AG20443 (cell line): ENCODE results near the gene SCN4A.
"Not testable (repeated sequence)": the region's sequence is repeated elsewhere in the genome, so short reads cannot be mapped to it uniquely, and the experiment has no call there.

Experiments
- DNase-seq: peaks from one replicate; pipeline ENCODE4 v3.0.0; 2012; ENCODE audit warnings: low spot score, mixed read lengths

Gene SCN4A

DNA sequence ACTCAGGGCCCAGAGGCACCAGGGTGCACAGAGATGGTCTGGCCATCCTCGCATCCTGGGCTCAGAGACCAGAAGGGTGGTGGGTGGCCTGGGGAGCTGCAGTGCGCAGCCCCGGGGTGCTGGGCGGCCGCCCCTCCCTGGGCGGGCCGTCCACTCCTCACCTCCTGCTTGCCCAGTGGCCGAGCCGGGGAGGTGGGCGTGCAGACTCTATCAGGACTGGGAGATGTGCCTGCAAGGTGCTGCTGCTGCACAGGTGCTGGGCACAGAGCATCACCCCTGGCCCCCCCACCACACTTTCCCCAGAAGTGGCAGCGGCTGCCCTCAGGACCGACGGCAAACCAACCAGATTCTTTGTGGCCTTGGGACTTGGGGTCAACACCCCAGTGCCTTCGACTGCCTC is at the start of gene SCN4A:
Gene SCN4A (minus strand): TSS at position 123 of the 400 bp plus-strand sequence. CDS start 77 bp downstream, at position 46.
- DNase-seq = no peak

DNA sequence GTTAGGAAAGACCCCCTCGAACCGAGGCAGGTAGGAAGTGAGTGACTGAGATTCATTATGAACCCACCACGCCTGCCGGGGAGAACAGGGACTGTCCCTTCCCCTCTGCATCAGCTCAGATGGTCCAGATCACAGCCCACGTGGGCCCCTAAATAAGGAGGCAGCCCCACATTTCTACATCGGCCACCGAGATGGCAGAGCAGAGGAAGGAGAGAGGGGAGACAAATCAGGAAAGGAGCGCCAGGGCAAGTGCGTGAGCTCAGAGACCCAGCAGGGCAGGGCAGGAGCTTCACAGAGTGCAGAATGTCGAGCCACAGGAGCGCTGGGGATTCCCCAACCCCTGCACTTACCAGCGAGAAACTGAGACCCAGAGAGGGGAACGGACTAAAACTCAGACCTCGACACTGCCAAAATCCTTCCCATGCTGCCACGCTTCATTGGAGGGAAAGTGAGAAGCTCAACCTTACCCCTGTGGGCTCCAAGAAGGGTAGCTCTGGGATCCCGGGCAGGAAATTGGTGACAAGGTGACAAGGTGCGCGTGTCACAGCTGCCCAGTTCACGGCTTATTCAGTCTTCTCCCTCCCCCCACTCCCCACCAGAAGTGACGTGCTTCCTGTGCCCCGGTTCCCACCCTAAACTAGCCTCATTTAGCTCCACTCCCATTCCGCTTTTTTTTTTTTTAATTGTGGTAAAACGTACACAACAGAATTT is 47.5 kb upstream of the SCN4A start, which contains the start of gene ICAM2:
Gene ICAM2 (minus strand): TSS at position 578 of the 711 bp plus-strand sequence. CDS start 13,942 bp downstream, outside the sequence.
- peak; percentile 17 for DNase-seq

DNA sequence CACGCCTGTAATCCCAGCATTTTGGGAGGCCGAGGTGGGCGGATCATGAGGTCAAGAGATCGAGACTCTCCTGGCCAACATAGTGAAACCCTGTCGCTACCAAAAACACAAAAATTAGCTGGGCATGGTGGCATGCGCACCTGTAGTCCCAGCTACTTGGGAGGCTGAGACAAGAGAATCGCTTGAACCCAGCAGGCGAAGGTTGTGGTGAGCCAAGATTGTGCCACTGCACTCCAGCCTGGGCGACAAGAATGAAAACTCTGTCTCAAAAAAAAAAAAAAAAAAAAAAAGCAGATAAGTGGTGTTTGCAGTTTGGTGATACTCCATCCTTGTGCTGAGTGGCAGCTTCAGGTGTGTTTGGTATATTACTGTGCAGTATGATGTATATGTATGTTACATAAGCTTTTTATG is 46.8 kb upstream of the SCN4A start:
- not testable (repeated sequence) for DNase-seq

DNA sequence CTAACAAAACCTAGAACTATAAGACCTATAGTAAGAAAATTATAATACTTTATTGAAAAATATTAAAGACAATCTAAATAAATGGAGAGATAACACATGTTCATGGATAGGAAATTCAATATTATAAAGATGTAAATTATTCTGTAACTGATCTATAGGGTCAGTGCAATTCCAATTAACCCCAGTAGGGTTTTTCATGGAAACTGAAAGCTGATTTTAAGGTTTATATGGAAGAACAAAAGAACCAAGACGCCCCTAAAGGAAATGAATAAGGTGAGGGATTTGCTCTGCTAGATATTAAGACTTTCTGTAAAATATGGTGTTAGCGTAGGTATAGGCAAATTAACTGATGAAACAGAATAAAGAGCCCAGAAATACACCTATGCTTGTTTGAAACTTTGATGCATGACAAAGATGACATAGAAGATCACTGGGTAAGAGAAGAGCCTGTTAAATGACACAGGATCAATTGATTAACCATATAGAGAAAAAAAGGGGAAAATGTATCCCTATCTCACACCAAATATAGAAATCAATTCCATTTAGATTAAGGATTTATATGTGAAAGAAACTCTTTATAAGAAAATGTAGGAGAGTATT is 44.8 kb upstream of the SCN4A start:
- no peak for DNase-seq

DNA sequence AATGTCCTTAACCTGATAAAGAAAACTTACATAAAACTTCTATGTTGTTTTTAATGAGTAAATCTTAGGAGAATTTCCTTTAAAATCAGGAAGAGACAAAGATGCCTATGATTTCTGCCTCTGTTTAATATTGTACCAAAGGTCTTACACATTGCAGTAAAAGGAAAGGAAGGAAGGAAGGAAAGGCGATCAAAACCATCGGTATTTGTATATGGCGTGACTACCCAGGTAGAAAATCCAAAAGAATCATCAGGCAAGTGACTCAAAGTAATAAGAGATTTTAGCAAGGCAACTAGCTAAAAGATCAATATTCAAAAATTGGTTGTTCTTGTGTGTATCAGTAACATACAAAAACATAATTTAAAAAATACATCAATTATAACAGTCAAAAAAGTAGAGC is 44.3 kb upstream of the SCN4A start:
- no peak for DNase-seq

DNA sequence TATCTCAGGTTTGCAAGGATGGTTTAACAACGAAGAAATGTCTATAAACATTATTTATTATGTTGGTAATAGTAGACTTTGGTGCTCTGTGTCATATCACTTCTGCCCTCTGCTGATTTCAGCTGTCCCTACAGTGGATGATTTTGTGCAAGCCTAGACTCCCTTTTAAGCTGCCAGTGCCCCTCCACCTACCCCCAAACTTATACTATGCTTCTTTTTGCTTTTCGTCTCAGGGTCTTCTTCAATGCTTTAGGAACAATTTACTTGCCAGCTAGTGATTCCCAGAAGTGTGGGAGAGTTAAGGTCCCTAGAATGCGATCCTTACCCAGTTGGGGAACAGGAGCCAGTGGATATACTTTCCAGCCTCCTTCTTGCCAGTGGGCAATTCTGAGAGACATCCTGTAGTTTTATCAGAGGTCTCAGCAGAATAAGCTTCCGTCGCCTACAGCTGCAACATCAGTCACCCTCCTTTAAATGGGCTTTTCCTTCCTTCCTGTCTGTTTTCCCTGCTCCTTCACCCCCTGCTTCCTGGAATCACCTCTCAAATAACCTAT is 43.6 kb upstream of the SCN4A start:
- no peak for DNase-seq

DNA sequence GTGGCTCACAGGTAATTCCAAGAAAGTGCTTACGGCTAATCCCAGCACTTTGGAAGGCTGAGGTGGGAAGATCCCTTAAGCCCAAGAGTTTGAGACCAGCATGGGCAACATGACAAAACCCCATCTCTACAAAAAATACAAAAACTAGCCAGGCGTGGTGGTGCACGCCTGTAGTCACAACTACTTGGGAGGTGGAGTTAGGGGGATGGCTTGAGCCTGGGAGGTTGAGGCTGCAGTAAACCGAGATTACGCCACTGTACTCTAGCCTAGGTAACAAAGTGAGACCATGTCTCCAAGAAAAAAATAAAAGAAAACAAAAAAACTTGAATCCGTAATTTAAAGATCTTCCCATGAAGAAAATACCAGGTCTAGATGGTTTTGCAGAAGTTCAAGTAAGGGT is 42.7 kb upstream of the SCN4A start:
- no peak for DNase-seq

DNA sequence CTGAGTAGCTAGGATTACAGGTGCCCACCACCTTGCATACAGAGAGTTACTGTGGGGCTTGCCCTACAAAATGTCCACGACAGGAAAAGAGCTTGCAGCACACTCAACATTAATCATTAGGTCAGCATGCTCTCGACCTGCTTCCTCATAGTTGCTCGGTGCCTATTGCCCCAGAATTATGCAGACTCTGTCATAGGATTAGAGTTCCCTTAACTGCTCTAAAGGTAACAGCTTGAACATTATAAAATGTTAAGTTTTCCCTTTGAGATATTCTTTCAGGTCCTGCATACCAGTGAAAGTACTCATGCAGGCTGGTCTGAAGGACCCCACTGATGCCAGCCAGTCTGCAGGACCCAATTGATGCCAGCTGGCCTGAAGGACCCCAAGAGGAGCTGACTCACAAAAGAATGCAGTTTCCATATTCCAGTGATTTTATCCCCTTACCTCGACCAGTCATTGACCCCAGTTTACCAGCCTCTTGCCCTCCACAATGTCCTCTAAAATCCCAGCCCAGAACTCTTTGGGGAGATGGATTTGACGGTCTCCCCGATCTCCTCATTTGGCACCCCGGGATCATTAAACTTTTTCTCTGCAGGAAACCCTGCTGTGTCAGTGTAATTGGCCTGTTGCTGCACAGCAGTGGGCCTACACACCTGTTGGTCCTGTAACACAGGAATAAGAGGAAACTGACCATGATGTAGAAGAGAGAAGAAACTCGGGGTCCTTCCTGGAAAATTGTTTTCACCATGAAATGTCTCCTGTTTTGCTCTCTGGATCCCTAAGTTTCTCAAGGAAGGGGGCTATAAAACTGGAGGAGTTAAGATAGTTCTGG is 37.1 kb upstream of the SCN4A start:
- peak; percentile 19 for DNase-seq

DNA sequence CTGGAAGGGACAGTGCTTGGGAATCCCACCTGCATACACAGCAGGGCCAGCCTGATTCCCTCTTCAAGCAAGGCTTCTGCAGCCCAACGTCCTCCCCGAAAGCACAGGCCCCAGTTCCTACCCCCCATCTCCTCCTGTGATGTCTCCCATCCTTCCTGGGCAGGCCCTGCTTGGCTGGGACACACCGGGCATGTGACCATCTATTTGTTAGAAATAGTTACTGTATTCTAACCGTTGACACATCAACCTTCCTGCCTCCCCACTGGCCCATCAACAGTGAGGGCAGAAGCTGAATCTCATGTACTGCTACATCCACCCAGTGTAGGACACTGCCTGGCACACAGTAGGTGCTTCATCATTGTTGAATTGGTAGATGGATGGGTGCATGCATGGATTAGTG is 36.1 kb upstream of the SCN4A start:
- DNase-seq = peak; percentile 7

DNA sequence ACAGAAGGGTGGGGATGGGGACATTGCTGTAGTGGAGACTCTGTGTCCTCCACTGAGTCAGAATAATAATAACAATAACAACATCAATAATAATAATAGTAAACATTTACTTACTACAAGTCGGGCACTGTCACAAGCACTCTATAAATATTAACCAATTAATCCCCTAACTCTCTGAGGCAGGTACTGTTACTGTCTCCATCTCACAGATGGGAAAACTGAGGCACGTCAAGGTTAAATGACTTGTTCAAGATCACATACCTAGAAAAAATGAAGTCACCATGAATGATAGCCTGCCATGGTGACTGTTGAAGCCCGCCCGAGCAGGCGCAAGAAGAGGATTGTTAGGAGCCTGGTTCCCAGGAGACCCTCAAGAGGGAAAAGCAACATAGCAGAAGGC is 35.6 kb upstream of the SCN4A start:
- DNase-seq = no peak

DNA sequence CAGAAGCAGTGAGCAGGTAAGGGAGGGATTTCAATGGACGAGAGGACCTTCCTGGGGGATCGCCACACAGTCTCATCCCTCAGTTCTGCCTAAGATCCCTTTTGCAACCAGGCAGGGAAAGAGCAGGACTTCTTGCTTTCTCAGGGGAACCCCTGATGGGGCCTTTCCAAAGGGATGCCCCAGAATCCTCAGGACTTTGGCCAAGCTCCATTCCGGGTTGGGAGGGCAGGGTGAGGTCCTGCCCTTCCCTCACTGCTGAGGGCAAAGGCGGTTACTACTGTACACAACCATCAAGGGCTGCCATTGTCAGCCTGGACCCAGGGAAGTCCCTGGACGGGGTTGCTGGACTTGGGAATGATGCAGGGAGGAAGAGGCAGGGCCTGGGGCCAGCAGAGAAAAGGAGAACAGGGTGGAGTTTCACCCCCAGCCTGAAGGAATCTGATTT is 35.1 kb upstream of the SCN4A start:
- DNase-seq = no peak

DNA sequence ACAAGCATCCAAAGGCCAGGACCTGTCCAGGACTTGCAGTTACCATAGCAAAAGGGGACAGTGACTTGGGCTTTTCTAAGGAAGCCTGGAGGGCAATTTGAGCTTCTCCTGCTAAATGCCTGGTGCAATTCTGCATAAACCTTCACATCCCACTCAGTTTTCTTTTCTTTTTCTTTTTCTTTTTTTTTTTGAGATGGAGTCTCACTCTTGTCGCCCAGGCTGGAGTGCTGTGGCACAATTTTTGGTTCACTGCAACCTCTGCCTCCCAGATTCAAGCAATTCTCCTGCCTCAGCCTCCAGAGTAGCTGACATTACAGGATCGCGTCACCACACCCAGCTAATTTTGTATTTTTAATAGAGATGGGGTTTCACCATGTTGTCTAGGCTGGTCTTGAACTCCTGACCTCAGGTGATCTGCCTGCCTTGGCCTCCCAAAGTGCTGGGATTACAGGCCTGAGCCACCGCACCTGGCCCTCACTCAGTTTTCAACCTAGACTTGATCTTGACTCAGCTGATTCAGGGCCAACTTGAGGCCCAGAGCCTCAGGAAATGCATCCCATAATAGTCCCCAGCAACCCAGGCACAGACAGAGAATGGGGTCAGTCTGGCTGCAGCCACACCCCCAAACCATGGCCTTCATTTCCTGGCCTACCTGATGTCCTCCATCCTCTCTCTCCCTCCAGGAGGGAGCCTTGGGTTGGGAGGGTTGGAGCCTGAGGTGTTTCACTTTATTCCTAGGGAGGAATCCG is 34.5 kb upstream of the SCN4A start:
- DNase-seq = not testable (repeated sequence)

DNA sequence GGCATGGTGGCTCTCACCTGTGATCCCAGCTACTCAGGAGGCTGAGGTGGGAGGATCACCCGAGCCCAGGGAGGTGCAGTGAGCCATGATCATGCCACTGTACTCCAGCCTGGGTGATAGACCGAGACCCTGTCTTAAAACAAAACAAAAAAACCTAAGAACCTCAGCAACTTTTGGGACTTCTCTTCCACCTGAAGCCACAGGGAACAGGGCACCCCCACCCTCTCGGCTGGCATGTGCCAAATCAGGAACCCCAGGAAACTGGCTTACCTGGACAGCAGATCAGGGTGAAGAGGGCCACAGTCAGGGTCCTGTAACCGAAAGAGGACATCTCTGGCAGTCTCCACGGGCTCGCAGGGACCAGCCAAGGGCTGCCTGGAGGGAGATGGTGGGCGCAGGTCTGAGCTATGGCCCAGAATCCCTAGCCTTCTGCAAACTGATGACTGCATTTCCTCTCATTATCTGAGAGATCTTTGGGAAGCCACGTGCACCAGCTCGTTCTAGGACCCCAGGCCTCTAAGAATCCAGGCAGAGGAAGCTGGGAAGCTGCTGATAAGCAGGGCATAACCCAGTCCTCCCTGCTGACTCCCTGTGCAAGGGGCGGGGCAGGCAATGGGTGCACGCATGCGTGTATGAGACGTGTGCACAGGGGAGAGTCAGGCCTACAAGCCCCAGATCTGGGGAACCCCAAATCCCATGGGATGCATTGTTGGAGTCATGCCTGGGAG is 33.8 kb upstream of the SCN4A start:
- DNase-seq = peak; percentile 63

DNA sequence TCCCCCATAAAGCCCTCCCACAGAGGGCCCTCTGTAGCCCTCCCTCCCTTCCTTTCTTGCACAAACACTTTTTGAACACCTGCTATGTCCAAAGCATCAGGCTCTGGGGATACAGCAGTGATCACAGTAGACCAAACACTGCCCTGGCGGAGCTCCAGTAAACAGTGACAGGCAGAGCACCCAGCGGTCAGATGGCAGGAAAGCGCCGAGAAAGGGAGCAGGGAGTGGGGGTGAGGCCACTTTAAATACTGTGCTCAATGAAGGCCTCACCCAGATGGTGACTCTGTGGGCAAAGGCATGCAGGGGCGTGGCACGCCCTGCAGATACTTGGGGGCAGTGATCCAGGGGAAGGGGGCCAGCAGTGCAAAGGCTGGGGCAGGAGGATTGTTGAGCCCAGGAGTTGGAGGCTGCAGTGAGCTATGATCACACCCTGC is 33.0 kb upstream of the SCN4A start:
- DNase-seq = peak; percentile 52

DNA sequence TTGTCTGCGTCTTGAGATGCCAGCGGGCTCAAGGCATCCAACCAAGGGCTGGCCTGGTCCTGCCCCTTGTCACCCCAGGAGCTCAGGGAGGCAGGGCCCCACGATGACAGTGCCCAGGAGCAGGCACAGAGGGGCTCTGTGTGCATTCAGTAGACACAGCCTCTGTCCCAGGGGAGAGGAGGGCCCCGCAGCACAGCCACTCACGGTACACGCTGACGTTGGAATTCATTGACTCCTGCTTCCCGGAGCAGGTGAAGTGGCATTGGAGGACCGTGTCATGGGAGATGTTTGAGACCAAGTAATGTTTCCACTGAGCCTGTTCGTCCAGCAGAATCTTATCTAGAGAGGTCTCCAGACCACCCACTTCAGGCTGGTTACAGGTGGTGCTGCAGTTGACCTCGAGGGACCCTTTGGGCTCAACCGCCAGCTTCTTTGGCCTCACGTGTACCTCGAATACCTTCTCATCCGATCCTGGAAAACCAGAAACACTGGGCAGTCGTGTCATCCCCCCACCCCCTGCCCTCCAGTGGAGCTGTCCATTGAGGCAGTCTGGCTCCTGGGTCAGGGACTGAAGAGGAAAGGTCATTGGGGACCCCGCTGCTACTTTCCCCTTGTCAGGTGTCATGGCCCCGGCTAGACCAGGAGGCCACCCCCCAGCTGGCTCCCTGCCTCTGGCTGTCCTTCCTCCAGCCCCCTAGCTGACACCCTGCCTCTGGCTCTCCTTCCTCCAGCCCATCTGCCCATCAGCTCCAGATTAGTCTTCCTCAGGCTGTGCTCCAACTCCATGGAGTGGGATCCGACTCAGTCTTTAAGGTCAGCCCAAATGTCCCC is 32.4 kb upstream of the SCN4A start:
- no peak for DNase-seq

DNA sequence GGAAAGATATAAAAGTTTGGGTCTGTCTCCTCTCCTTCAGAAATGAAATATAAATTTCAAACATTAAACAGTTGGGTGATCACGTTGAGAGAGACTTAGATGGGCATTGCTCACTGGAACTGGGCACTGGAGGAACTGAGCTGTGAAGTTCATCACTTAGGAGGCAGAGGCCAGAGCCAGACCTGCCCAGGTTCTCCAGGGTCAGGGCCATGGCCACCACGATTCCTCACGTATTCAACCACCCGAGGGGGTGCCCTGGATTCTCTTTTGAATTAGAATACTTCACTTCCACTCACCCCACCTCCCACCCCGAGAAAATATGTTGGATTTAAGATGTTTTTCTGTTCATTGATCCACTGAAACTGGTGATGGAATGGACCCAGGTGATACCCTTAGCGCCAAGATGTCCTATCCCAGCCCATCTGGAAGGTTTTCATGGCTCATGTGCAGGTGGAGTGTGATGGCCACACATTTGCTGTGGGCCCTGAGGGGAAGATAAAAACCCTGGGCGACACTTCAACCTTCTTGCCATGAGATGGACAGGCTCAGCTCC is 31.6 kb upstream of the SCN4A start:
- DNase-seq = no peak

DNA sequence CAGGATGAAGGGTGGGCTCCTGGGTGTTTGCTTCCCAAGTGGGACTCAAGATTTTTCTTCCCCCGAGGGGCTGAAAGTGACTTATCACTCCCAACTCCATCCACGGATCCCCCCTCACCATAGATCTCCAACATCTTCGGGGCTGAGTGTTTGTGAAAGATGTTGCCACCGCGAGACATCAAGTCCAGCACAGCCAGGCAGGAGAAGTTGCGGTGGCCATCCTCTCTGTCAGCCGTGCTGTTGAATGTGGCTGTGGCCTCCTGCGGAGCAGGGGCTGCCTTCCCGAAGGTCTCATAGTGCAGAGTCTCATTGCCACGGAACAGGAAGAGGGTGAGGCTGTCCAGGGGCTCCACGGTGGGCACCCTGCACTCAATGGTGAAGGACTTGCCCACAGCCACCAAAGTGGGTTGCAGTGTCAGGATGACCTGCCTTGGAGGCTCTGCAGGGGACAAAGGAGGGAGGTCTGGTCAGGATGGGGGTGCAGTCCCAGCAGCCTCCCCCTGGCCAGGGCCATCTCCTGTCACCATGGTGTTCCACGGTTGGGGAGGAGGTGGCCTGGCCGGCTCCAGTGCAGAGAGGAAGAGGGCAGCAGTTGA is 30.9 kb upstream of the SCN4A start:
- peak; percentile 2 for DNase-seq

DNA sequence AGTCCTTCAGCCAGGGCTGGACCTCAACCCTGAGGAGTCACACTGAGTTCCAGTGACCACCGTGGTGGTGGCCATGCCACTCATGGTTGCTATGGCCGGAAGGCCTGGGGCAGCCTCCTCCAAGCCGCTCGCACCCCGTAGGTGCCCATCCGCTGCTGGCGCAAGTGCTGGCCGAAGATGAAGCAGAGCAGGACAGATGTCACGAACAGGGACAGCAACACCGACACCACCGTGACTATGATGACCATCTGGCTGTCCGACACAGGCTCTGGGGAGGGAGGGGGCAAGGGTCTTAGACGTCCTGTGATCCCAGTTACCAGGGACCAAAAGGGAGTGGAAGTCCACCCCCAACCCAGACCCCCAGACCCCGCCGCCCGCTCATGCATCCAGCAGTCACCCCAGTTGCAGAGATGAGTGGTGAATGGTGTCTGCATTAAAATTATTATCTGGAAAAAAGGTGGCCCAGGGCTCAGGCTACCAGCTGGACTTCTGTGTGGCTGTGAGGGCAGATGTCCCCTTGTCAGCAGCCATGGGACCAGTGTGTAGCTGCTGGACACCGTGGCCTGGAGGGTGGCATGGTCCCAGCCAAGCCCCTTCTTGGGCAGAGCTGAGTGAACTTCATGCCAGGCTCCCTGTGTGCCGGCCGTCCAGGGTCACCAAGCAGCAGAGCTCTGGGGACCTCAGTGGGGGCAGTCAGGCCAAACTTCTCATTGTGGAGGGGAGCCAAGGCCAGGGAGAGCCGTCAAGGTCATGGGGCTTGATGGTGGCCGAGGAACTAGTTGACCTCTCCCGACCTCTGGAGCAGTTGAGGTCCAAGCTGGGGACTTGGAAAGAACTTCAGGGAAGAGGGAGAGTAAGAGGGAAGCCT is 30.2 kb upstream of the SCN4A start:
- peak; percentile 6 for DNase-seq
